HG03378 (cell line): ENCODE results near the gene ATP2A2.
"Not testable (repeated sequence)": the region's sequence is repeated elsewhere in the genome, so short reads cannot be mapped to it uniquely, and the experiment has no call there.

Source experiments
- ATAC-seq: cut with Tn5 transposase; IDR thresholded peaks from one replicate; pipeline ENCODE4 v1.9.1; 2021; ENCODE audit warnings: mild to moderate bottlenecking, moderate library complexity; ENCODE audit not compliant: unreplicated experiment

Gene ATP2A2

DNA sequence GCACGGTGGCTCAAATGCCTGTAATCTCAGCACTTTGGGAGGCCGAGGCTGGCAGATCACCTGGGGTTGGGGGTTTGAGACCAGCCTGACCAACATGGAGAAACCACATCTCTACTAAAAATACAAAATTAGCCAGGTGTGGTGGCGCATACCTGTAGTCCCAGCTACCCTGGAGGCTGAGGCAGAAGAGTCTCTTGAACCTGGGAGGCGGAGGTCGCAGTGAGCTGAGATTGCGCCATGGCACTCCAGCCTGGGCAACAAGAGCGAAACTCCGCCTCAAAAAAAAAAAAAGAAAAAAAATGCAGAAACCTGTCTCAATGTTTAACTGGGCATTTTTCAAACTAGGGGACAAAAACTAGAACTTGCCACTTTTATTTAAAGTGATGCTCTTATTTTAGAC is 59.2 kb downstream of the ATP2A2 start:
- ATAC-seq: not testable (repeated sequence)

DNA sequence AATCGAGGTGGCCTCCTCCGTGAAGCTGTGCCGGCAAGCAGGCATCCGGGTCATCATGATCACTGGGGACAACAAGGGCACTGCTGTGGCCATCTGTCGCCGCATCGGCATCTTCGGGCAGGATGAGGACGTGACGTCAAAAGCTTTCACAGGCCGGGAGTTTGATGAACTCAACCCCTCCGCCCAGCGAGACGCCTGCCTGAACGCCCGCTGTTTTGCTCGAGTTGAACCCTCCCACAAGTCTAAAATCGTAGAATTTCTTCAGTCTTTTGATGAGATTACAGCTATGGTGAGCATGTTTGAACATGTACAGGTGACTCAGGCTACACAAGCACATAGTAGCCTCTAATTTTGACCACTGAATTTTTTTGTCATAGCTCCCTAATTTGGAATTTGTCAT is 59.7 kb downstream of the ATP2A2 start:
- ATAC-seq: no peak

DNA sequence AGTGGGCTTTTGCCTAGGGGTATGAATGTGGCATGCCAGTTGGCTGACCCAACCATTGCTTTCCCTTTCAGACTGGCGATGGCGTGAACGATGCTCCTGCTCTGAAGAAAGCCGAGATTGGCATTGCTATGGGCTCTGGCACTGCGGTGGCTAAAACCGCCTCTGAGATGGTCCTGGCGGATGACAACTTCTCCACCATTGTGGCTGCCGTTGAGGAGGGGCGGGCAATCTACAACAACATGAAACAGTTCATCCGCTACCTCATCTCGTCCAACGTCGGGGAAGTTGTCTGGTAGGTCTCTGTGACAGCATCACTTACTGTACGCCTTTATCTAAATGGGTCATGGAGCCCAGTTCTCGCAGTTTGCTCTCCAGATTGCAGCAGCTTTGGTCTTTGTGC is 61.1 kb downstream of the ATP2A2 start:
- no peak for ATAC-seq

DNA sequence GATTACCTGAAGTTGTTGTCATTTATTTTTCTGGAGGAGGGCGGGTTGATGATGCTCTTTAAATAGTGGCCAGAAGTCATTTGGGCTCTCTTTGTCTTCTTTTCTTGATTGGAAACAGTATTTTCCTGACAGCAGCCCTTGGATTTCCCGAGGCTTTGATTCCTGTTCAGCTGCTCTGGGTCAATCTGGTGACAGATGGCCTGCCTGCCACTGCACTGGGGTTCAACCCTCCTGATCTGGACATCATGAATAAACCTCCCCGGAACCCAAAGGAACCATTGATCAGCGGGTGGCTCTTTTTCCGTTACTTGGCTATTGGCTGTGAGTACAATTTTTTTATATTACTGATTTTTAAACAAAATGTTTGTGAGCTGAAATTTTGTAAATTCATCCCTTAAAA is 62.1 kb downstream of the ATP2A2 start:
- no peak for ATAC-seq

DNA sequence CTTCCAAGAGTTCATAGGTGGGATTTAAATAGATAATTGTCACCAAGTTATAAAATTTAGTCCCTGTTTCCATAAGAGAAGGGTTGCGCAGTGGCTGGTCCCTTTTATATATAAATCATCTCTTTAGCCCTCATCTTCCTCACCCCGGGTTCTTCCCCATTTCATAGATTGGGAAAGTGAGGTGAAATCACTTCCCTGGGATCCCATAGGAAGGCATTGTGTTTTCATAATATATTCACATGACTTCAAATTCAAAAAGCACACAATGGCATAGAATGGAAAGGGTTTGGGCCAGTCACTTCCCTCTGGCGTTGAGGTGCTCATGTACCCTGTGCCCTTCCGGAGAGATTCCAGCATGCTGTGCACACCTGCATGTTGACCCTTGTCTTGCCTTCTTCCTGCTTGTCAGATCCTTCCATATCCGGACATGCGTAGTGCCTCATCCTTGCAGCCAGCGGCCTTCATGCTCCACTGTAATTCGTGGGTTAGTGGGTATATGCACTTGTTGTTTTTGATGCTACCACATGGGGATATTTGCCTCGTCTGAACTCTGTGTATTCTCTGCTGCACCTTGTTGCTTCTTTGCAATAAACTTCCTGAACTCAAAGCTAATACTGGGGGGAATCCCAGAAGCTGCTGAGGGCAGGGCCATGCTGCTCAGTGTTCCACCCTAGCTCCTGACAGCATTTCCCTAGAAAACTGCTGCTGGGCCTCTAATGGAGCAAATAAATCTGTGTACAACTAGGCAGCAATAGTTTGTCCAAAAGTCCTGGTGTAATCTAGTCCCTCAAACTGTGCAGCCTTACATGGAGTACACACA is 62.9 kb downstream of the ATP2A2 start:
- ATAC-seq: no peak

DNA sequence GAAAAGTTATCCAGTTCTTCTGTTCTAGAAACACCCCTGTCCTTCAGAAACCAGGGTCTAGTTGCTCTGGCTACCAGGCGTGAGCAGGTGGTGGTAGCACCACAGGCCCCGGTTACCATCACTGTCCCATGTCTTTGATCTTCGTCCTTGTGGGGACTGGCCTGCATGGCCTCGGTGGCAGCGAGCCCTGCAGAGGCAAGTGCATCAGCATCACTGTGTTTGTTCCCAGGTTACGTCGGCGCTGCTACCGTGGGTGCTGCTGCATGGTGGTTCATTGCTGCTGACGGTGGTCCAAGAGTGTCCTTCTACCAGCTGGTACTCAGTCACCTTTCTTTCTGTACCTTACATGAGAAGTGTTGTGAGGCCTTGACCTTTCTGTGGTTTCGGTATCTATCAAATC is 63.6 kb downstream of the ATP2A2 start:
- ATAC-seq: no peak

DNA sequence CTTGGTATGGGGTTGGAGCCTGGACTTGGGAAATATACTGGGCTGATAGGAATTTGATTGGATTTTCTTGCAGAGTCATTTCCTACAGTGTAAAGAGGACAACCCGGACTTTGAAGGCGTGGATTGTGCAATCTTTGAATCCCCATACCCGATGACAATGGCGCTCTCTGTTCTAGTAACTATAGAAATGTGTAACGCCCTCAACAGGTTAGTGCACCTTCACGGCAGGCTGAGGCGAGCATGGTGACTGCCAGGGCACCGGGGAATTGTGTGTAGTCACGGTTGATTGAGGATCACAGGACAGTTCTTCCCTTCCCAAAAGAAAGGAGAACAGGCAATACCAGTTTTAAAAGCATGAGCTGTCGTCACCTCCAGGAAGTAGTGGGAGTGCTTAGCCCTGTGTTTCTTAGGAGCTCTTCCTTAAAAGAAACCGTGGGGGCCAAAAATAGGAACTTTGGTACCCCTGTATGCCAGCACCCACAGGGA is 64.2 kb downstream of the ATP2A2 start:
- ATAC-seq: no peak

DNA sequence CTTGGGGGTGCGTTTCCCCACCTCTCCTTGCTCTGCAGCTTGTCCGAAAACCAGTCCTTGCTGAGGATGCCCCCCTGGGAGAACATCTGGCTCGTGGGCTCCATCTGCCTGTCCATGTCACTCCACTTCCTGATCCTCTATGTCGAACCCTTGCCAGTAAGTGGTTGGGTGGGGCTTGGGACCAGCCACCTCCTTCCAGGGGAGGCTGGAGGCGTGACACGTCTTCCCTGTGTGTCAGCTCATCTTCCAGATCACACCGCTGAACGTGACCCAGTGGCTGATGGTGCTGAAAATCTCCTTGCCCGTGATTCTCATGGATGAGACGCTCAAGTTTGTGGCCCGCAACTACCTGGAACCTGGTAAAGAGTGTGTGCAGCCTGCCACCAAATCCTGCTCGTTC is 64.9 kb downstream of the ATP2A2 start:
- ATAC-seq: no peak

DNA sequence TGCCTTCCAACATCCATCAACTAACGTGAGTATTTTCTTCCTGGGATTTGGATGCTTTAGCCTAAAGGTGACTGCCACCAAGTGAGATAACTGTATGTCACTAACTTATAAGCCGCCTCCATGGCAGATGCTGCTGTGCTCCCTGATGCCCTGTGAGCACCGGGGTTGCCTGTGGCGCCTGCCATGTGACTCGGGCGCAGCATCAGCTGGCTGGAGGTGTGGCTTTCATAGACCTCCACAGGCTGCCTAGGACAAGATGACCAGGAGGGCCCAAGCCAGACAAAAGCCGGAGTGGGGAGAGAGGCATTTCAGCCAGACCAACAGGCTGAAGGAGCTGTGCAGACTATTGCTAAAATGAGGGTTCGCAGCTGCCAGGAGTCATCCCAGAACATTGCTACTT is 66.7 kb downstream of the ATP2A2 start:
- no peak for ATAC-seq

DNA sequence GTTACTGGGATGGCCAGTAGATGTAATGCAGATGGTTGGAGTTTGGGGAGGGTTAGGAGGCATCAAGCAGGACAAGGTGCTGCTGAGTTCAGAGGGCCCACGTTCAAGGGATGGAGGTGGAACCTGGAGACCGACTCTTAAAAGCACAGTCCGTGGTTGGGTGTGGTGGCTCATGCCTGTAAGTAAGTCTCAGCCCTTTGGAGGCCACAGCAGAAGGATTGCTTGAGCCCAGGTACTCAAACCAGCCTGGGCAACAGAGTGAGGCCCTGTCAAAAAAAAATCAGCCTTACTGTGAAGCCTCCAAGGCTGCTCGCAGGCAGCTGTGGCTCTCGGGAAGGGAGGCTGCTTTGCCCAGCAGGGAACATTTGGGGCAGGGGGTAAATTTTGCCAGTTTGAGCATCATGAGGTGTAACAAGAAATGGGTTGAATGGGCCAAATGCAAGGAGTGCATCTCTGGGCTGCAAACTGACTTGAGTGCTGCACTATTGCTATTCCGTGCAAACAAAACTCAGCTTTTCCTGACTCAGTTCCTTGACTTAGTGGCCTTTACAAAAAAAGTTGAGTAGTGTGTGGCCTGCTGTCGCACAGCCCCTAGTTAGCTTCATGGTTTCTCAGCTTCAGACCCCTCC is 67.5 kb downstream of the ATP2A2 start:
- ATAC-seq: no peak

DNA sequence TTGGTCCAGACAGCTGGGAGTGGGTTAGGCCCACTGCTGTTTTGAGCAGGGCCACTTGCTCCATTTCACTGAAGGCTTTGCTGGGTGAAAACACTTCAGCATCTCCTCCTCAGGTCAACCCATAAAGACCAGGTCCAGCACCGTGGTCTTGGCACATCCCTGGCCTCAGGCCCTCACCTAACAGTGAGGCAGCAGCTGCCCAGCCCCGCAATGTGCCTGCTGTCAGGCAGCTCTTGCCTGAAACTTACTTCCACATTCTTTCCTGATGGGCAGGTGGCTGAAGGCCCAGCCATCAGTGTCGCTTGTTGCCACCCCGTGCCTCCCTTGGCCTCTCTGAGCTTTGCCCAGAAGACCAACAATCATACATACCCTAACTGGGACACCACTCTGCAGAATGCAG is 68.0 kb downstream of the ATP2A2 start:
- no peak for ATAC-seq

DNA sequence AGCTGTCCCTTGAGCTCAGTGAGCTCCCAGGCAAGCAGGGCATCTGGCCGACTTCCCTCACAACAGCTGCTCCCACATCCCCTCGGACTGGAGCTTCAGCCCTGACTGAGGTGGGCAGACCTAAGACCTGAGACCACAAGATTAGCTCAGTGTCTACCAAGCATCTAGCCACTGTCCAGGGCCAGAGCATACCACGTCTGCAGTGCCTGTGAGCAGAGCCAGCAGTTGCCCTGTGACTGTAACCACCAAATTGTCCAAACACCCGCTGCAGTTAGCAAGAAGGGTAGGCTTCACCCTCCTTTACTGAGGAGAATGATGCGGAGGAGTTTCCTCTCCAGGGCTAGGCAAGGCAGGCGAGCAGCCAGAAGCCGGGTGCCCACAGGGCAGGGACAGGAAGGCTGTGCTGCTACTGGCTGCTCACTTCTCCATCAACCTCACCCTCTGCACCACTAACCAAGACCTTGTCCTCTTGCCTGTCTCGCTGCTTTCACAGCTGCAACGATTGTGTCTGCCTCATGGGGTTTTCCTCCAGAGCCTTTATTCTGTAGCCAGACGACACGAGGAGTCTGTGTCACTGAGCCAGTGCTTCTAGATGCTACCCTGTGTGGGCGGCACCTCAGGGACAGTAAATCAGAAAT is 68.6 kb downstream of the ATP2A2 start:
- ATAC-seq: no peak

DNA sequence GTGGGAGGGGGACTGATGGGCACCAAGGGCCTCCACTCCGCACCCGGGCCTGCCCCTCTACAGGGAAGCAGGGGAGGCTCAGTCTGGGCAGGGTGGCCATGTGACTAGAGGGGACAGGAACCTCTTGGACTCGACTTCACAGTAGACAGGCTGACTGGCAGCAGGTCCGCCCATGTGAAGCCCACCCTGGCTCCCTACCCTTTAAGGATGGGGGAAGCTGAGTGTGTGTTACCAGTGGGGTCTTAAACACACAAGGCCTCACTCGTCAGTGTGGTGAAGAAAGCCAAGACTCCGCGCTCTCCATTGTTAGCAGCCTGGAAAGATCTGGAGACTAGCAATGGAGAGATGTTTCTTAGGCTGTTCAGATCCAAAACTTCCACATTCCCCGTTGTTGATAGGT is 70.1 kb downstream of the ATP2A2 start:
- no peak for ATAC-seq

DNA sequence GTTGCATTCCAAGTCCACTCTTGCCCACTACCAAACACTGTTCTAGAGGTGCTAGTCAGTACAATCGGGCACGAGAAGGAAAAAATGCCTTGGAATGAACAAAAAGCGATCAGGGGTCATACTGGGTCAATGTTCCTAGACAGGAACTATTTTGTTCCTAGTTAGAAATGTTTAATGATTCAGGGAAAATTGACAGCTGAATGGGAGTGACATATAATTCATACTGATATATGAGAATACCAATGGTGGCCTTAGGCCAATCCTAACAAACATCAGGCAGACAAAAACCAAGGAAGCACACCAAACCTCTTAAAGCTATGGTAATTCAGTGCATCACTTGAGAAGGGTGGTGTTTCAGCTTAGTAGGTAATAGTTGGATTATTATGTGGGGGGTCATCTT is 71.4 kb downstream of the ATP2A2 start:
- ATAC-seq: no peak

DNA sequence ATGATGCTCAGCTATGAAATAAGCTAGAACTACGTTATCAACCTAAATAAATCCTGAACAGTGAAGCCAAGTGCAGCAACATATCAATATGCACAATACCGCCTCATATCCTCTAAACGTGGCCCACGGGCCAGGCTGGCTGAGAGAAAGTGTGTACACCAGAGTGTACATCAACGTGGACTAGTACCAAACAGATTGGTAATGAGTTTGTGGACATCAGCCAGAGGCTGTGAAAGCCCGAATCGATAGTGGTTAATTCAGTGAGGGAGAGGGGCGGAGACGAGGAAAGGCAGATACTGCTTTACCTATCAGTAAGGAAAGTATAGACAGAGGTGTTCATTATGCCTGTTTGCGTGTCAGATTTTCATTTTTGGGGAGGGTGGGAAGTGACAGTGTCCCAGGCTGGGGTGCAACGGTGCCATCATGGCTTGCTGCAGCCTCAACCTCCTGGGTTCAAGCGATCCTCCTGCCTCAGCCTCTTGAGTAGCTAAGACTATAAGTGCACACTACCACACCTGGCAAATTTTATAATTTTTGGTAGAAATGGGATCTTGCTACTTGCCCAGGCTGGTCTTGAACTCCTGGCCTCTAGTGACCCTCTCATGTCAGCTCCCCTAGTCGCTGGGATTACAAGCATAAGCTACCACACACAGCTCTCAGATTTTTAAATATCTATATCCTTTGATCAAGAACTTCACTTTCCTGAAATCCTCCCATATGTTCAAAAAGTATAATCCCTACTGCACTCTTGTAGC is 72.3 kb downstream of the ATP2A2 start:
- no peak for ATAC-seq

DNA sequence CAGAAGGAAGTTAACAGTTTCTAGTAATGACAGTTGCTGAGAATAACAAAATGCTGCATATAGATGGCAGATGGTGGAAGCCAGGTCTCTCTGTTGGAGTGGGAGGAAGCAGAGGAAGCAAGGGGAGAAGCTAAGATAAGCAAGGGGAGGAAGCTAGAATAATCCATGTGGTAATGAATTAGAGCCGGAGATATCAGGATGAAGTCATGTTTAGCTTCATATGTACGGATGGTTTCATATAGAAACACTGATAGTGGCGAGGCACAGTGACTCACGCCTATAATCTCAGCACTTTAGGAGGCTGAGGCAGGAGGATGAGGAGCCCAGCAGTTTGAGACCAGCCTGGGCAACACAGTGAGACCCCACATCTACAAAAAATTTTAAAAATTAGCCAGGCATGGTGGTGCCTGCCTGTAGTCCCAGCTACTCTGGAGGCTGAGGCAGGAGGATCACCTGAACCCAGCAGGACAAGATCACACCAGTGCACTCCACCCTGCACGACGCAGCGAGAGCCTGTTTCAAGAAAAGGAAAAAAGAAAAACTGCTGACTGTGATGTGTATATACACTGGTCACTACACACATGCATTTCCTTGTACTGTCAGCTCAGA is 73.2 kb downstream of the ATP2A2 start:
- ATAC-seq: no peak

DNA sequence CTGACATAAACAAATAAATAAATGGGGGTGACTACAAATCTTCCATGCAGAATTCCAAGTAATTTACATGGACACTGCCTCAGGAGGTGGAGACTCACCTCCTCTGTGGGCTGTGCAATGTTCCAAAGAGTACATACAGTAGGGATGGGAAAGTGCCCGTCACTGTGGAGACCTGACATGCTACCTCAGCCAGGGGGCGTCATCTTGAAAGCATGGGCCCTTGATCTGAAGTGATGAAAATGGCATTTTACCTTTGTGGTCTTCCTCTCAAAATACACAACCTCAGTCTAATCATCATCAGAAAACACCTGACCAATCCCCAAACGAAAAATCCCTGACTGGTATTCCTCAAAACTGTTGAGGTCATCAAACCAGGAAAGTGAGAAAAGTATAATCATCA is 74.0 kb downstream of the ATP2A2 start:
- ATAC-seq: no peak

DNA sequence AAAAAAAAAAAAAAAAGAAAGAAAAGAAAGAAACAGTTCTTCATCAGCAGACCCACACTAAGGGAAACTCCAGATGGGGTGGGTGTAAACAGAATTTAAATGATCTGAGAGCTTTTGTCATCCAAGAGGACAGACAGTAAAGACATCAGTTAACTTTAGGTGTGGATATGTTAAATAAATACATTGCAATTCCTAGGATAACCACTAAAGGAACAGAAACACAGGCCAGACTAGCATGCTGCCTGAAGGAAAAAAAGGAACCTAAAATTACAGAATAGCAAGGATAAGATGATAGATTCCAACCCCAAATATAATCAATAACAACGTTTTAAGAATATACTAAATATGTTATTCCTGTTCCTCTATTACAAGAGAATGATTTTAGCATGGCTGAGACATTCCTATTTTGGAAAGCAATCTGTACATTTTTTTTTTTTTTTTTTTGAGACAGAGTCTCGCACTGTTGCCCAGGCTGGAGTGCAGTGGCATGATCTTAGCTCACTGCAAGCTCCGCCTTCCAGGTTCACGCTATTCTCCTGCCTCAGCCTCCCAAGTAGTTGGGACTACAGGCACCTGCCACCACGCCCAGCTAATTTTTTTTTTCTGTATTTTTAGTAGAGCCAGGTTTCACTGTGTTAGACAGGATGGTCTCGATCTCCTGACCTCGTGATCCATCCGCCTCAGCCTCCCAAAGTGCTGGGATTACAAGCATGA is 77.5 kb downstream of the ATP2A2 start:
- not testable (repeated sequence) for ATAC-seq

DNA sequence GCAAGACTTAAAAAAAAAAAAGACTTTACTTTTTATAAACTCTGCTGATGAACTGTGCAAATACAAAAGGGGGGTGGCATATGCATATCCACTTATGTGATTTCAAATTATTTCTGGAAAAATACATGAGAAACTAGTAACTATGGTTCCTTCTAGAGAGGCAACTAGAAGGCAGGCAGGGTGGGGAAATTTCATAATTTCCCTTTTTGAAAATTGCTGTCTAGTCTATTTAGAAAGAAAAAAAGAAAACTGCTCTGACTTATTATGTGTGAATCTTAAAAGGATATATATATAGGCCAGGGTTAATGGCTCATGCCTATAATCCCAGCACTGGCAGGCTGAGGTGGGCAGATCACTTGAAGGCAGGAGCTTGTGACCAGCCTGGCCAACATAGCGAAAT is 80.2 kb downstream of the ATP2A2 start:
- ATAC-seq: no peak
